Stimulated activated CD8-positive, alpha-beta memory T cell treated with anti-CD3 and anti-CD28 coated beads, Interleukin-15, amount 100 ng/mL, for 1 hour (primary cell): ENCODE measurements around the gene THAP4.
"Not testable (repeated sequence)": the region's sequence is repeated elsewhere in the genome, so short reads cannot be mapped to it uniquely, and the experiment has no call there.

Source experiments
- DNase-seq: peaks from one replicate; pipeline ENCODE4 v3.0.0-alpha.2; 2020; ENCODE audit warnings: low read depth

Gene THAP4

GRCh38 chr2:241582806-241583205, 54.2 kb downstream of the THAP4 start:
- DNase-seq, result no peak

- no peak for DNase-seq
These were observed 54.6 kb downstream of the THAP4 start for GRCh38 chr2:241582328-241582727.

GRCh38 chr2:241579281-241579680, 57.7 kb downstream of the THAP4 start:
- DNase-seq, result no peak

GRCh38 chr2:241577413-241578122, 59.4 kb downstream of the THAP4 start:
- DNase-seq, result no peak

- no peak for DNase-seq
These were observed 60.7 kb downstream of the THAP4 start for GRCh38 chr2:241576293-241576654.

GRCh38 chr2:241575624-241576292, 61.2 kb downstream of the THAP4 start:
- DNase-seq, result no peak

- DNase-seq, result no peak
These were observed 61.9 kb downstream of the THAP4 start for GRCh38 chr2:241574911-241575623.

GRCh38 chr2:241573741-241574140, 63.2 kb downstream of the THAP4 start:
- DNase-seq, result no peak

GRCh38 chr2:241572915-241573651, 63.9 kb downstream of the THAP4 start:
- DNase-seq, result not testable (repeated sequence)

GRCh38 chr2:241571821-241572620, 64.9 kb downstream of the THAP4 start:
- DNase-seq, result no peak

GRCh38 chr2:241570961-241571581, 65.9 kb downstream of the THAP4 start:
- no peak for DNase-seq

GRCh38 chr2:241569831-241570281, 67.1 kb downstream of the THAP4 start:
- DNase-seq, result no peak

- no peak for DNase-seq
These were observed 68.2 kb downstream of the THAP4 start for GRCh38 chr2:241568726-241569125.

- no peak for DNase-seq
These were observed 69.2 kb downstream of the THAP4 start for GRCh38 chr2:241567776-241568175.

- DNase-seq, result not testable (repeated sequence)
These were observed 69.7 kb downstream of the THAP4 start for GRCh38 chr2:241567266-241567665.

- no peak for DNase-seq
These were observed 70.5 kb downstream of the THAP4 start for GRCh38 chr2:241566468-241566867.

GRCh38 chr2:241566021-241566420, 70.9 kb downstream of the THAP4 start:
- not testable (repeated sequence) for DNase-seq

GRCh38 chr2:241565411-241565810, 71.5 kb downstream of the THAP4 start:
- DNase-seq, result no peak

- no peak for DNase-seq
These were observed 72.2 kb downstream of the THAP4 start for GRCh38 chr2:241564596-241565410.

GRCh38 chr2:241563981-241564595, 72.9 kb downstream of the THAP4 start:
- DNase-seq, result no peak
